HEK293 (cell line): ENCODE data around the gene CRYGN.

Experiments used
- KLF9 ChIP-seq: fragments of 450-650 bp; formaldehyde crosslinking; IDR thresholded peaks from 2 replicates; pipeline ENCODE4 v1.5.1; 2016; ENCODE audit warnings: missing biosample characterization, missing genetic modification characterization, low read depth
- MZF1 ChIP-seq: fragments of 450-650 bp; formaldehyde crosslinking; IDR thresholded peaks from 2 replicates; pipeline ENCODE4 v1.5.1; 2017; ENCODE audit warnings: missing biosample characterization, missing genetic modification characterization, borderline replicate concordance
- PRDM10 ChIP-seq: fragments of 450-650 bp; formaldehyde crosslinking; IDR thresholded peaks from 2 replicates; pipeline ENCODE4 v1.5.1; 2016; ENCODE audit warnings: missing biosample characterization, missing genetic modification characterization
- REPIN1 ChIP-seq: fragments of 450-650 bp; formaldehyde crosslinking; IDR thresholded peaks from 2 replicates; pipeline ENCODE4 v1.5.1; 2017; ENCODE audit warnings: missing biosample characterization, missing genetic modification characterization, low read depth
- SP2 ChIP-seq: fragments of 450-650 bp; formaldehyde crosslinking; IDR thresholded peaks from 2 replicates; pipeline ENCODE4 v1.5.1; 2016; ENCODE audit warnings: missing biosample characterization, missing genetic modification characterization
- ZFP3 ChIP-seq: fragments of 450-650 bp; formaldehyde crosslinking; IDR thresholded peaks from 2 replicates; pipeline ENCODE4 v1.5.1; 2016; ENCODE audit warnings: low read depth, missing biosample characterization, missing genetic modification characterization
- ZNF174 ChIP-seq: fragments of 450-650 bp; formaldehyde crosslinking; IDR thresholded peaks from 2 replicates; pipeline ENCODE4 v1.5.0; 2017; ENCODE audit warnings: missing biosample characterization, mild to moderate bottlenecking, missing genetic modification characterization
- ZNF571 ChIP-seq: fragments of 450-650 bp; formaldehyde crosslinking; IDR thresholded peaks from 2 replicates; pipeline ENCODE4 v1.5.0; 2017; ENCODE audit warnings: missing biosample characterization, missing genetic modification characterization
- ZNF596 ChIP-seq: fragments of 450-650 bp; IDR thresholded peaks from 2 replicates; pipeline ENCODE4 v1.5.0; 2018; ENCODE audit warnings: missing biosample characterization, mild to moderate bottlenecking, missing genetic modification characterization, moderate library complexity
- ZNF792 ChIP-seq: fragments of 450-650 bp; formaldehyde crosslinking; IDR thresholded peaks from 2 replicates; pipeline ENCODE4 v1.5.1; 2016; ENCODE audit warnings: missing biosample characterization, missing genetic modification characterization
- TF ChIP-seq, protein P1 (sequence below): fragments of 450-650 bp; formaldehyde crosslinking; conservative IDR thresholded peaks from 2 replicates; pipeline ENCODE4 v1.5.1; 2016; ENCODE audit warnings: low read depth, missing biosample characterization, missing genetic modification characterization
- TF ChIP-seq, protein P2 (sequence below): fragments of 450-650 bp; formaldehyde crosslinking; IDR thresholded peaks from 2 replicates; pipeline ENCODE4 v1.5.1; 2016; ENCODE audit warnings: missing biosample characterization, missing genetic modification characterization
- TF ChIP-seq, protein P3 (sequence below): fragments of 450-650 bp; formaldehyde crosslinking; IDR thresholded peaks from 2 replicates; pipeline ENCODE4 v1.5.1; 2016; ENCODE audit warnings: missing biosample characterization, missing genetic modification characterization
- TF ChIP-seq, protein P4 (sequence below): fragments of 450-650 bp; formaldehyde crosslinking; IDR thresholded peaks from 2 replicates; pipeline ENCODE4 v1.5.1; 2016; ENCODE audit warnings: missing biosample characterization, missing genetic modification characterization

GRCh38 chr7:151392426-151392825, 47.5 kb downstream of the CRYGN start:
- TF ChIP-seq SP2 (tag by site-specific recombination) = no peak
- TF ChIP-seq, protein P1, sequence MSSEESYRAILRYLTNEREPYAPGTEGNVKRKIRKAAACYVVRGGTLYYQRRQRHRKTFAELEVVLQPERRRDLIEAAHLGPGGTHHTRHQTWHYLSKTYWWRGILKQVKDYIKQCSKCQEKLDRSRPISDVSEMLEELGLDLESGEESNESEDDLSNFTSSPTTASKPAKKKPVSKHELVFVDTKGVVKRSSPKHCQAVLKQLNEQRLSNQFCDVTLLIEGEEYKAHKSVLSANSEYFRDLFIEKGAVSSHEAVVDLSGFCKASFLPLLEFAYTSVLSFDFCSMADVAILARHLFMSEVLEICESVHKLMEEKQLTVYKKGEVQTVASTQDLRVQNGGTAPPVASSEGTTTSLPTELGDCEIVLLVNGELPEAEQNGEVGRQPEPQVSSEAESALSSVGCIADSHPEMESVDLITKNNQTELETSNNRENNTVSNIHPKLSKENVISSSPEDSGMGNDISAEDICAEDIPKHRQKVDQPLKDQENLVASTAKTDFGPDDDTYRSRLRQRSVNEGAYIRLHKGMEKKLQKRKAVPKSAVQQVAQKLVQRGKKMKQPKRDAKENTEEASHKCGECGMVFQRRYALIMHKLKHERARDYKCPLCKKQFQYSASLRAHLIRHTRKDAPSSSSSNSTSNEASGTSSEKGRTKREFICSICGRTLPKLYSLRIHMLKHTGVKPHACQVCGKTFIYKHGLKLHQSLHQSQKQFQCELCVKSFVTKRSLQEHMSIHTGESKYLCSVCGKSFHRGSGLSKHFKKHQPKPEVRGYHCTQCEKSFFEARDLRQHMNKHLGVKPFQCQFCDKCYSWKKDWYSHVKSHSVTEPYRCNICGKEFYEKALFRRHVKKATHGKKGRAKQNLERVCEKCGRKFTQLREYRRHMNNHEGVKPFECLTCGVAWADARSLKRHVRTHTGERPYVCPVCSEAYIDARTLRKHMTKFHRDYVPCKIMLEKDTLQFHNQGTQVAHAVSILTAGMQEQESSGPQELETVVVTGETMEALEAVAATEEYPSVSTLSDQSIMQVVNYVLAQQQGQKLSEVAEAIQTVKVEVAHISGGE = no peak
- TF ChIP-seq, protein P2, sequence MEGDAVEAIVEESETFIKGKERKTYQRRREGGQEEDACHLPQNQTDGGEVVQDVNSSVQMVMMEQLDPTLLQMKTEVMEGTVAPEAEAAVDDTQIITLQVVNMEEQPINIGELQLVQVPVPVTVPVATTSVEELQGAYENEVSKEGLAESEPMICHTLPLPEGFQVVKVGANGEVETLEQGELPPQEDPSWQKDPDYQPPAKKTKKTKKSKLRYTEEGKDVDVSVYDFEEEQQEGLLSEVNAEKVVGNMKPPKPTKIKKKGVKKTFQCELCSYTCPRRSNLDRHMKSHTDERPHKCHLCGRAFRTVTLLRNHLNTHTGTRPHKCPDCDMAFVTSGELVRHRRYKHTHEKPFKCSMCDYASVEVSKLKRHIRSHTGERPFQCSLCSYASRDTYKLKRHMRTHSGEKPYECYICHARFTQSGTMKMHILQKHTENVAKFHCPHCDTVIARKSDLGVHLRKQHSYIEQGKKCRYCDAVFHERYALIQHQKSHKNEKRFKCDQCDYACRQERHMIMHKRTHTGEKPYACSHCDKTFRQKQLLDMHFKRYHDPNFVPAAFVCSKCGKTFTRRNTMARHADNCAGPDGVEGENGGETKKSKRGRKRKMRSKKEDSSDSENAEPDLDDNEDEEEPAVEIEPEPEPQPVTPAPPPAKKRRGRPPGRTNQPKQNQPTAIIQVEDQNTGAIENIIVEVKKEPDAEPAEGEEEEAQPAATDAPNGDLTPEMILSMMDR = no peak
- no peak for TF ChIP-seq ZNF596 (tag by site-specific recombination)
- no peak for TF ChIP-seq ZNF792
- no peak for TF ChIP-seq MZF1
- no peak for TF ChIP-seq ZNF174
- TF ChIP-seq, protein P3, sequence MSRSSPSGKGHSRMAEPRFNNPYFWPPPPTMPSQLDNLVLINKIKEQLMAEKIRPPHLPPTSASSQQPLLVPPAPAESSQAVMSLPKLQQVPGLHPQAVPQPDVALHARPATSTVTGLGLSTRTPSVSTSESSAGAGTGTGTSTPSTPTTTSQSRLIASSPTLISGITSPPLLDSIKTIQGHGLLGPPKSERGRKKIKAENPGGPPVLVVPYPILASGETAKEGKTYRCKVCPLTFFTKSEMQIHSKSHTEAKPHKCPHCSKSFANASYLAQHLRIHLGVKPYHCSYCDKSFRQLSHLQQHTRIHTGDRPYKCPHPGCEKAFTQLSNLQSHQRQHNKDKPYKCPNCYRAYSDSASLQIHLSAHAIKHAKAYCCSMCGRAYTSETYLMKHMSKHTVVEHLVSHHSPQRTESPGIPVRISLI (tag by site-specific recombination) = no peak
- no peak for TF ChIP-seq KLF9
- TF ChIP-seq REPIN1 (tag by site-specific recombination) = no peak
- no peak for TF ChIP-seq PRDM10 (tag by site-specific recombination)
- TF ChIP-seq, protein P4, sequence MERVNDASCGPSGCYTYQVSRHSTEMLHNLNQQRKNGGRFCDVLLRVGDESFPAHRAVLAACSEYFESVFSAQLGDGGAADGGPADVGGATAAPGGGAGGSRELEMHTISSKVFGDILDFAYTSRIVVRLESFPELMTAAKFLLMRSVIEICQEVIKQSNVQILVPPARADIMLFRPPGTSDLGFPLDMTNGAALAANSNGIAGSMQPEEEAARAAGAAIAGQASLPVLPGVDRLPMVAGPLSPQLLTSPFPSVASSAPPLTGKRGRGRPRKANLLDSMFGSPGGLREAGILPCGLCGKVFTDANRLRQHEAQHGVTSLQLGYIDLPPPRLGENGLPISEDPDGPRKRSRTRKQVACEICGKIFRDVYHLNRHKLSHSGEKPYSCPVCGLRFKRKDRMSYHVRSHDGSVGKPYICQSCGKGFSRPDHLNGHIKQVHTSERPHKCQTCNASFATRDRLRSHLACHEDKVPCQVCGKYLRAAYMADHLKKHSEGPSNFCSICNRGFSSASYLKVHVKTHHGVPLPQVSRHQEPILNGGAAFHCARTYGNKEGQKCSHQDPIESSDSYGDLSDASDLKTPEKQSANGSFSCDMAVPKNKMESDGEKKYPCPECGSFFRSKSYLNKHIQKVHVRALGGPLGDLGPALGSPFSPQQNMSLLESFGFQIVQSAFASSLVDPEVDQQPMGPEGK = no peak
- TF ChIP-seq ZNF571 = no peak
- no peak for TF ChIP-seq ZFP3 (tag by site-specific recombination)
